ENCODE data around the gene DNAJC22.
A peak's percentile ranks its signal among the peaks of the same experiment; 100 is the strongest.

Gene DNAJC22

GRCh38 chr12:49362077-49362476 is 15.4 kb downstream of the DNAJC22 start:
- no peak for TF ChIP-seq CTCF (IDR thresholded peaks at IDR 0.05; ENCODE audit: insufficient read depth, low read length, poor library complexity, severe bottlenecking)
- DNase-seq (ENCODE audit: extremely low read depth, insufficient read length): no peak
- no peak overlapping the region for H3K4me3 ChIP-seq (replicated peaks; ENCODE audit: low read depth, low read length)

GRCh38 chr12:49364989-49365388 is 18.3 kb downstream of the DNAJC22 start:
- no peaks in the 10 kb centered on the region for H3K36me3 ChIP-seq (ENCODE audit: control insufficient read depth, insufficient read depth, low read length)
- H3K27me3 ChIP-seq (replicated peaks; ENCODE audit: control insufficient read depth, insufficient read depth, low read length): no peaks in the 10 kb centered on the region
- no peak for DNase-seq (ENCODE audit: extremely low read depth, insufficient read length)
- TF ChIP-seq CTCF (IDR thresholded peaks at IDR 0.05; ENCODE audit: insufficient read depth, low read length, poor library complexity, severe bottlenecking): no peak
- no peak overlapping the region for H3K4me3 ChIP-seq (replicated peaks; ENCODE audit: low read depth, low read length)

More at GRCh38 chr12:49362077-49362476, 15.4 kb downstream of the DNAJC22 start:
- H3K36me3 ChIP-seq (ENCODE audit: control insufficient read depth, insufficient read depth, low read length): no peaks in the 10 kb centered on the region
- H3K27me3 ChIP-seq (replicated peaks; ENCODE audit: control insufficient read depth, insufficient read depth, low read length): no peaks in the 10 kb centered on the region

GRCh38 chr12:49365542-49365941 is 18.9 kb downstream of the DNAJC22 start:
- no peak for TF ChIP-seq CTCF (IDR thresholded peaks at IDR 0.05; ENCODE audit: insufficient read depth, low read length, poor library complexity, severe bottlenecking)
- no peaks in the 10 kb centered on the region for H3K27me3 ChIP-seq (replicated peaks; ENCODE audit: control insufficient read depth, insufficient read depth, low read length)
- no peak for DNase-seq (ENCODE audit: extremely low read depth, insufficient read length)
- peak overlapping the region; percentile 94 for H3K4me3 ChIP-seq (replicated peaks; ENCODE audit: low read depth, low read length)
- no peaks in the 10 kb centered on the region for H3K36me3 ChIP-seq (ENCODE audit: control insufficient read depth, insufficient read depth, low read length)

GRCh38 chr12:49366096-49366651 is 19.5 kb downstream of the DNAJC22 start:
- no peak for TF ChIP-seq CTCF (IDR thresholded peaks at IDR 0.05; ENCODE audit: insufficient read depth, low read length, poor library complexity, severe bottlenecking)
- Histone ChIP-seq H3K36me3 (ENCODE audit: control insufficient read depth, insufficient read depth, low read length) (no peaks in the 10 kb centered on the region), H3K27me3 (replicated peaks; ENCODE audit: control insufficient read depth, insufficient read depth, low read length) (no peaks in the 10 kb centered on the region), H3K4me3 (replicated peaks; ENCODE audit: low read depth, low read length) (peak overlapping the region; percentile 94)
- DNase-seq (ENCODE audit: extremely low read depth, insufficient read length): no peak

- peak; percentile 98 for DNase-seq (ENCODE audit: extremely low read depth, insufficient read length)
- Histone ChIP-seq H3K4me3 (replicated peaks; ENCODE audit: low read depth, low read length) (peak overlapping the region; percentile 94), H3K27me3 (replicated peaks; ENCODE audit: control insufficient read depth, insufficient read depth, low read length) (no peaks in the 10 kb centered on the region), H3K36me3 (ENCODE audit: control insufficient read depth, insufficient read depth, low read length) (no peaks in the 10 kb centered on the region)
- peak; percentile 27 for TF ChIP-seq CTCF (IDR thresholded peaks at IDR 0.05; ENCODE audit: insufficient read depth, low read length, poor library complexity, severe bottlenecking)
These were observed 20.1 kb downstream of the DNAJC22 start for GRCh38 chr12:49366652-49367380.
